ENCODE data around the gene ADAMTS12.

The ADAMTS12 gene

GRCh38 chr5:33629999-33630398 lies 261.8 kb downstream of the ADAMTS12 start:
- Histone ChIP-seq H3K27me3 (no peaks in the 10 kb centered on the region), H3K27ac (no peak overlapping the region), H3K4me3 (ENCODE audit: low read depth in 1 of 2, low read length in 1 of 2) (no peak overlapping the region), H3K4me1 (ENCODE audit: control insufficient read depth in 1 of 2, insufficient read depth in 1 of 2, low read depth in 1 of 2, low read length in 1 of 2) (peaks cover 0 to 6% of the 10 kb centered on the region in 2 experiments), H3K9me3 (peaks cover 5% of the 10 kb centered on the region), H3K36me3 (no peaks in the 10 kb centered on the region)
- no peak for TF ChIP-seq CTCF (IDR thresholded peaks at IDR 0.05)

GRCh38 chr5:33628796-33629195 lies 263.0 kb downstream of the ADAMTS12 start:
- H3K4me1 ChIP-seq (ENCODE audit: control insufficient read depth in 1 of 2, insufficient read depth in 1 of 2, low read depth in 1 of 2, low read length in 1 of 2) = peaks cover 0 to 6% of the 10 kb centered on the region in 2 experiments
- no peaks in the 10 kb centered on the region for H3K36me3 ChIP-seq
- TF ChIP-seq CTCF (IDR thresholded peaks at IDR 0.05) = no peak
- no peaks in the 10 kb centered on the region for H3K27me3 ChIP-seq
- H3K27ac ChIP-seq = no peak overlapping the region
- H3K9me3 ChIP-seq = peaks cover 5% of the 10 kb centered on the region
- no peak overlapping the region for H3K4me3 ChIP-seq (ENCODE audit: low read depth in 1 of 2, low read length in 1 of 2)

- H3K27ac ChIP-seq = no peak overlapping the region
- H3K36me3 ChIP-seq = no peaks in the 10 kb centered on the region
- TF ChIP-seq CTCF (IDR thresholded peaks at IDR 0.05) = no peak
- H3K9me3 ChIP-seq = peaks cover 5% of the 10 kb centered on the region
- H3K4me3 ChIP-seq (ENCODE audit: low read depth in 1 of 2, low read length in 1 of 2) = no peak overlapping the region
- H3K27me3 ChIP-seq = no peaks in the 10 kb centered on the region
- H3K4me1 ChIP-seq (ENCODE audit: control insufficient read depth in 1 of 2, insufficient read depth in 1 of 2, low read depth in 1 of 2, low read length in 1 of 2) = peaks cover 0 to 3% of the 10 kb centered on the region in 2 experiments
These were observed 270.3 kb downstream of the ADAMTS12 start for GRCh38 chr5:33621514-33621913.

GRCh38 chr5:33614039-33614438 lies 277.8 kb downstream of the ADAMTS12 start:
- TF ChIP-seq CTCF (IDR thresholded peaks at IDR 0.05) = no peak
- Histone ChIP-seq H3K4me1 (ENCODE audit: control insufficient read depth in 1 of 2, insufficient read depth in 1 of 2, low read depth in 1 of 2, low read length in 1 of 2) (peaks cover 0 to 12% of the 10 kb centered on the region in 2 experiments), H3K27ac (no peak overlapping the region), H3K27me3 (no peaks in the 10 kb centered on the region), H3K4me3 (ENCODE audit: low read depth in 1 of 2, low read length in 1 of 2) (no peak overlapping the region), H3K9me3 (no peaks in the 10 kb centered on the region), H3K36me3 (no peaks in the 10 kb centered on the region)

DNA sequence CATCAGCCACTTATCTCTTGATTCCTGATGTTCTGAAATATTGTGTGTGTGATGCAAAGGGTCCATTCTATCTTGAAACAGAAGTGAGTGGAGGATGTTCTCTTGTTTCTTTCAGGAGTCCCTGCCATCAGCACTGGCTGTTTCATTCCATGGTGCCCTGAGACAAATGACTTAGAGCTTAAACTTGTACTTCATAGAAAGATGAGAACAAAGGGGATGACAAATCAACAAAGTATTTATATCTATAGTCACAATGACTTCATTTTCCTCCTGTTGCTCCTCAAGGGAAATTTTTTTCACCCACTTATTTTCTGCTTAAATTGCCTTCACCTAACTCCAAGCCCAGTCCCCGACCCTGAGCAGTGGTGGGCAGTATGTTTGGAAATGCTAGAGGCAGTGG lies 279.4 kb downstream of the ADAMTS12 start:
- no peaks in the 10 kb centered on the region for H3K27me3 ChIP-seq
- no peak overlapping the region for H3K27ac ChIP-seq
- H3K4me1 ChIP-seq (ENCODE audit: control insufficient read depth in 1 of 2, insufficient read depth in 1 of 2, low read depth in 1 of 2, low read length in 1 of 2) = peaks cover 0 to 12% of the 10 kb centered on the region in 2 experiments
- TF ChIP-seq CTCF (IDR thresholded peaks at IDR 0.05) = no peak
- H3K4me3 ChIP-seq (ENCODE audit: low read depth in 1 of 2, low read length in 1 of 2) = no peak overlapping the region
- H3K36me3 ChIP-seq = no peaks in the 10 kb centered on the region
- H3K9me3 ChIP-seq = no peaks in the 10 kb centered on the region

DNA sequence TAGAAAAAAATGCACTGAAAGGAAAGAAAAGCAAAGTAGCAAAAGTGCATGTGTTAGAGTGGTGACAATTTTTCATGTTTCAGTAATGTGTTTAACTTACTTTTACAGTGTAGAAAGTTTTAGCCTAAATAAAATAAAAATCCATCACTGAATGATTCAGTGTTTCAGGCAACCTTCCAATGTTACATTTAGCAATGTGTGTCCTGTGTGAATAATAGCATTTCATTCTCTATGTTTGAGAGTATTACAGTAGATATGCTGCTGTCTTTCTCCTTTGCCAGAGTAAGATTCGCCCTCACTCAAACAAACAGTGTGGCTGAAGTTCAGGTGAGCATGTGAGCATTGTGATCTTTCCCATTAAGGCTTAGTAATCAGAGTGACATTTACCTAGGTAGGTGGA lies 279.9 kb downstream of the ADAMTS12 start:
- no peaks in the 10 kb centered on the region for H3K9me3 ChIP-seq
- H3K27ac ChIP-seq = no peak overlapping the region
- TF ChIP-seq CTCF (IDR thresholded peaks at IDR 0.05) = no peak
- no peaks in the 10 kb centered on the region for H3K27me3 ChIP-seq
- peaks cover 0 to 12% of the 10 kb centered on the region in 2 experiments for H3K4me1 ChIP-seq (ENCODE audit: control insufficient read depth in 1 of 2, insufficient read depth in 1 of 2, low read depth in 1 of 2, low read length in 1 of 2)
- no peaks in the 10 kb centered on the region for H3K36me3 ChIP-seq
- H3K4me3 ChIP-seq (ENCODE audit: low read depth in 1 of 2, low read length in 1 of 2) = no peak overlapping the region
